HepG2 (cell line): Measurements from ENCODE around the gene POGK. TPM values are rescaled to one million over a fixed set of nuclear protein-coding genes. Genes with fewer than 3 reads are reported as not detected.
A peak's percentile ranks its signal among the peaks of the same experiment; 100 is the strongest.
"Not testable (repeated sequence)": the region's sequence is repeated elsewhere in the genome, so short reads cannot be mapped to it uniquely, and the experiment has no call there.

Experiments used
- ATAC-seq: fragments of 200-7000 bp; cut with Tn5 transposase; 3 replicates; pipeline ENCODE4 v1.9.1; 2020; ENCODE audit warnings: mild to moderate bottlenecking, moderate library complexity
- BruUV-seq: library from RNA; stranded (reverse); fragments of 400-500 nt; replicated peaks from 2 replicates; lab custom pipeline; 2021; lab: Mats Ljungman, UMichigan
- CTCF ChIA-PET: fragments of 300-600 bp; formaldehyde crosslinking; extraction: SDS; loops from one replicate; lab custom pipeline; 2021; ENCODE audit warnings: low total read pairs, inconsistent platforms, low intra/inter-chr PET ratio; lab: Yijun Ruan, JAX
- POLR2A ChIA-PET: fragments of 350-600 bp; sonication (Branson Sonifier 250); formaldehyde crosslinking; loops from one replicate; lab custom pipeline; 2020; ENCODE audit warnings: antibody characterized with exemption, inconsistent platforms; lab: Yijun Ruan, JAX
- DNase-seq: peaks from one replicate; pipeline ENCODE4 v3.0.0-alpha.2; 2015; ENCODE audit warnings: low spot score
- FAIRE-seq: peaks from 3 replicates; lab custom pipeline; 2011; peaks lifted over from hg19 to GRCh38; lab: Jason Lieb, UNC
- H2AFZ ChIP-seq: one replicate; pipeline ENCODE4 v1.6.1; 2011; ENCODE audit warnings: low read length, inconsistent platforms
- H3K27ac ChIP-seq: fragments of 300-600 bp; 3 replicates; pipeline ENCODE4 v1.8.0; 2011; ENCODE audit warnings: mixed run types, mild to moderate bottlenecking, mixed read lengths, low read length, inconsistent platforms; ENCODE audit not compliant: insufficient read depth; ENCODE audit errors: extremely low read length
- H3K27me3 ChIP-seq, 2 experiments: fragments of 200-600 bp in 1 of 2; 2 replicates in 1 of 2; 3 replicates in 1 of 2; pipeline versions ENCODE4 v1.6.0 to v1.8.0; 2011; ENCODE audit warnings: low read length in 2 of 2, mild to moderate bottlenecking in 2 of 2, moderate library complexity in 2 of 2, inconsistent platforms in 1 of 2; ENCODE audit not compliant: insufficient read depth in 2 of 2, control insufficient read depth in 1 of 2
- H3K36me3 ChIP-seq, 2 experiments: fragments of 200-600 bp in 1 of 2; replicated peaks in 1 of 2; 2 replicates in 1 of 2; 3 replicates in 1 of 2; pipeline versions ENCODE4 v1.5.1 to v1.8.0; 2011; ENCODE audit warnings: low read length in 2 of 2, inconsistent platforms in 1 of 2; ENCODE audit not compliant: insufficient read depth in 2 of 2, control insufficient read depth in 1 of 2
- H3K4me1 ChIP-seq: 2 replicates; pipeline ENCODE4 v1.5.1; 2012; ENCODE audit warnings: low read length, inconsistent platforms; ENCODE audit not compliant: insufficient read depth
- H3K4me2 ChIP-seq: 2 replicates; pipeline ENCODE4 v1.6.0; 2011; ENCODE audit warnings: low read depth, low read length, inconsistent platforms
- H3K4me3 ChIP-seq, 3 experiments: fragments of 200-600 bp in 1 of 3; sonication (generic), shearing (Covaris generic) in 1 of 3; replicated peaks in 1 of 3; 2 replicates each; pipeline ENCODE4 v1.5.1; 2011 to 2016; ENCODE audit warnings: low read length in 3 of 3, inconsistent platforms in 2 of 3, low read depth in 2 of 3, mild to moderate bottlenecking in 2 of 3, control low read depth in 1 of 3, mixed read lengths in 1 of 3; ENCODE audit not compliant: insufficient read depth in 1 of 3
- H3K79me2 ChIP-seq: one replicate; pipeline ENCODE4 v1.6.1; 2011; ENCODE audit warnings: low read length, inconsistent platforms; ENCODE audit not compliant: insufficient read depth
- H3K9ac ChIP-seq: 2 replicates; pipeline ENCODE4 v1.6.0; 2011; ENCODE audit warnings: mild to moderate bottlenecking, low read depth, low read length, inconsistent platforms; ENCODE audit not compliant: insufficient read depth
- H3K9me3 ChIP-seq: 2 replicates; pipeline ENCODE4 v1.5.1; 2012; ENCODE audit warnings: mild to moderate bottlenecking, low read length
- H4K20me1 ChIP-seq: 2 replicates; pipeline ENCODE4 v1.6.0; 2011; ENCODE audit warnings: inconsistent platforms, mild to moderate bottlenecking, low read length, moderate library complexity; ENCODE audit not compliant: insufficient read depth
- ARNTL ChIP-seq: sonication (generic); formaldehyde crosslinking; IDR thresholded peaks from 2 replicates; pipeline ENCODE4 v1.4.0; 2020; ENCODE audit warnings: mild to moderate bottlenecking, missing genetic modification reagents
- MAFF ChIP-seq: IDR thresholded peaks from 2 replicates; pipeline ENCODE4 v1.6.1; 2011; ENCODE audit warnings: low read depth, low read length, improper control_type of control experiment
- MAFK ChIP-seq, 2 experiments: IDR thresholded peaks in 1 of 2; conservative IDR thresholded peaks in 1 of 2; 2 replicates each; pipeline ENCODE4 v1.6.1; 2011; ENCODE audit warnings: improper control_type of control experiment in 2 of 2, low read length in 2 of 2
- NKX3-1 ChIP-seq: sonication (generic); formaldehyde crosslinking; IDR thresholded peaks from 2 replicates; pipeline ENCODE4 v1.5.0; 2020; ENCODE audit warnings: missing genetic modification reagents
- ZBED4 ChIP-seq: sonication (generic); formaldehyde crosslinking; IDR thresholded peaks from 2 replicates; pipeline ENCODE4 v1.4.0; 2020; ENCODE audit warnings: missing genetic modification reagents, borderline replicate concordance
- ZNF317 ChIP-seq: sonication (generic); formaldehyde crosslinking; IDR thresholded peaks from 2 replicates; pipeline ENCODE4 v1.5.0; 2020; ENCODE audit warnings: mild to moderate bottlenecking, missing genetic modification reagents
- WGBS: methylation state at CpG from one replicate; pipeline ENCODE4 v1.1.6; 2017; ENCODE audit warnings: low lambda C conversion rate; 5-methylcytosine and 5-hydroxymethylcytosine counted together
- in situ Hi-C: cut with HindIII; loops from 2 replicates; pipeline ENCODE4 v1.10.0; 2017; ENCODE audit warnings: low pct_unique_long_range_greater_than_20kb; ENCODE audit not compliant: extremely low pct_ligation_motif_present
- intact Hi-C: fragments of 100-400 bp; cut with micrococcal nuclease; formaldehyde crosslinking; loops from one replicate; pipeline ENCODE4 v1.10.0; 2022; ENCODE audit not compliant: unreplicated experiment
- polyA plus RNA-seq, 8 experiments: library from polyadenylated mRNA; depleted of rRNA in 3 of 8; stranded (reverse) in 7 of 8; unstranded in 1 of 8; fragments of >200 nt; fragmentation: Illumina TruSeq in 4 of 8; extraction: Trizol in 4 of 8; gene quantifications; 2 replicates each; pipeline versions ENCODE4 v1.2.1 to v1.2.3, GENCODE V29; 2011 to 2016; ENCODE audit warnings: low read depth in 4 of 8, missing spikeins in 1 of 8, mixed read lengths in 1 of 8; ENCODE audit not compliant: insufficient read depth in 1 of 8
- total RNA-seq, 5 experiments: library from RNA; depleted of rRNA; stranded (reverse); fragments of >200 nt; fragmentation: Illumina TruSeq; extraction: Trizol; gene quantifications; 2 replicates each; pipeline ENCODE4 v1.2.3, GENCODE V29; 2016; ENCODE audit warnings: low read depth in 1 of 5
- TF ChIP-seq, protein P1 (sequence below): sonication (generic); formaldehyde crosslinking; conservative IDR thresholded peaks from 2 replicates; pipeline ENCODE4 v1.4.0; 2020; ENCODE audit warnings: missing genetic modification reagents
- TF ChIP-seq, protein P2 (sequence below): sonication (generic); formaldehyde crosslinking; IDR thresholded peaks from 2 replicates; pipeline ENCODE4 v1.4.0; 2020; ENCODE audit warnings: mild to moderate bottlenecking, missing genetic modification reagents

The POGK gene
- total and polyA plus RNA-seq, 2 of the 13 experiments (the other 11 are each of a cell fraction or from before 2014, with no cell fraction given) = 4.8 to 16.2 TPM

DNA sequence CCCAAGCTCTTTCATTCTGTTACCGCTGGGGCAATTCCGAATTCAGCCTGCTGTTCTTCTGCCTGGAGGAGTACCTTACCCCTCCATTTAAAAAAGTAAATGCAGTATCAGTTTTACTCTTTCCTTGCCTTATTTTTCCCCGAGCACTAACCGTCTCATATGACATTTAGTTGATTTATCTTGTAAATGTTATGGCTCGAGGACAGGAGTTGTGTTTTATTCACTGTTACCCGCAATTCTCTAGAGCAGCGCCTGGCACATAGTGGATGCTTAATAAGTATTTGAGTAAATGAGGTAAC, 37.2 kb downstream of the POGK start (continued):
- TF ChIP-seq, protein P1, sequence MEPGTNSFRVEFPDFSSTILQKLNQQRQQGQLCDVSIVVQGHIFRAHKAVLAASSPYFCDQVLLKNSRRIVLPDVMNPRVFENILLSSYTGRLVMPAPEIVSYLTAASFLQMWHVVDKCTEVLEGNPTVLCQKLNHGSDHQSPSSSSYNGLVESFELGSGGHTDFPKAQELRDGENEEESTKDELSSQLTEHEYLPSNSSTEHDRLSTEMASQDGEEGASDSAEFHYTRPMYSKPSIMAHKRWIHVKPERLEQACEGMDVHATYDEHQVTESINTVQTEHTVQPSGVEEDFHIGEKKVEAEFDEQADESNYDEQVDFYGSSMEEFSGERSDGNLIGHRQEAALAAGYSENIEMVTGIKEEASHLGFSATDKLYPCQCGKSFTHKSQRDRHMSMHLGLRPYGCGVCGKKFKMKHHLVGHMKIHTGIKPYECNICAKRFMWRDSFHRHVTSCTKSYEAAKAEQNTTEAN = no peak
- TF ChIP-seq NKX3-1 (CRISPR knock-in tag) (0 out of 2 replicates have a peak, but pooled peaks have one; percentile 12), ZNF317 (CRISPR knock-in tag) (0 out of 2 replicates have a peak, but pooled peaks have one; percentile 3), ZBED4 (CRISPR knock-in tag) (peak; percentile 7; the same call in 1 of the 2 replicates), ARNTL (0 out of 2 replicates have a peak, but pooled peaks have one; percentile 2)
- TF ChIP-seq, protein P2, sequence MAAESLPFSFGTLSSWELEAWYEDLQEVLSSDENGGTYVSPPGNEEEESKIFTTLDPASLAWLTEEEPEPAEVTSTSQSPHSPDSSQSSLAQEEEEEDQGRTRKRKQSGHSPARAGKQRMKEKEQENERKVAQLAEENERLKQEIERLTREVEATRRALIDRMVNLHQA = no peak

DNA sequence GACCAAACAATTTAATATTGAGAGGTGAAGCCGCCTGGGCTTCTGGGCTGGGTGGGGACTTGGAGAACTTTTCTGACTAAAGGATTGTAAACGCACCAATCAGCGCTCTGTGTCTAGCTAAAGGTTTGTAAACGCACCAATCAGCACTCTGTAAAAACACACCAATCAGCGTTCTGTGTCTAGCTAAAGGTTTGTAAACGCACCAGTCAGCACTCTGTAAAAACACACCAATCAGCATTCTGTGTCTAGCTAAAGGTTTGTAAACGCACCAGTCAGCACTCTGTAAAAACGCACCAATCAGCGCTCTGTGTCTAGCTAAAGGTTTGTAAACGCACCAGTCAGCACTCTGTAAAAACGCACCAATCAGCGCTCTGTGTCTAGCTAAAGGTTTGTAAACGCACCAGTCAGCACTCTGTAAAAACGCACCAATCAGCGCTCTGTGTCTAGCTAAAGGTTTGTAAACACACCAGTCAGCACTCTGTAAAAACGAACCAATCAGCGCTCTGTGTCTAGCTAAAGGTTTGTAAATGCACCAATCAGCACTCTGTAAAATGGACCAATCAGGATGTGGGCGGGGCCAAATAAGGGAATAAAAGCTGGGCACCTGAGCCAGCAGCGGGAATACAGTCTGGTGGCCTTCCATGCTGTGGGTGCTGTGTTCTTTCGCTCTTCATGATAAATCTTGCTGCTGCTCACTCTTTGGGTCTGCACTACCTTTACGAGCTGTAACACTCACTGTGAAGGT, 39.1 kb downstream of the POGK start:
- H3K27me3 ChIP-seq, FAIRE-seq, H2AFZ ChIP-seq, POLR2A ChIA-PET, H3K9me3 ChIP-seq, intact Hi-C loops, H3K27ac ChIP-seq, H4K20me1 ChIP-seq, BruUV-seq, H3K4me3 ChIP-seq: not testable (repeated sequence)
- H3K4me1 ChIP-seq = peaks cover 34% of the 10 kb centered on the region
- TF ChIP-seq MAFK (conservative IDR thresholded peaks at IDR 0.05 in 1 of 2, IDR thresholded peaks at IDR 0.05 in 1 of 2; ENCODE audit: low read length in 2 of 2) (peak in 1 of 2 experiments; percentile 25; a peak in 2 of 4 replicates), MAFF (0 out of 2 replicates have a peak, but pooled peaks have one; percentile 23)
- TF ChIP-seq, all 625 proteins: peak for 2; not testable (repeated sequence) for 623
- ATAC-seq, DNase-seq, CTCF ChIA-PET, H3K9ac ChIP-seq, in situ Hi-C loops, H3K4me2 ChIP-seq, H3K36me3 ChIP-seq: not testable (repeated sequence)
- H3K79me2 ChIP-seq = peaks cover 21% of the 10 kb centered on the region
- 84% methylated on average over 17 of the region's 21 CpGs for WGBS
